Measurements from ENCODE around the gene PSMD8.
"Not testable (repeated sequence)": the region's sequence is repeated elsewhere in the genome, so short reads cannot be mapped to it uniquely, and the experiment has no call there.

PSMD8 gene

DNA sequence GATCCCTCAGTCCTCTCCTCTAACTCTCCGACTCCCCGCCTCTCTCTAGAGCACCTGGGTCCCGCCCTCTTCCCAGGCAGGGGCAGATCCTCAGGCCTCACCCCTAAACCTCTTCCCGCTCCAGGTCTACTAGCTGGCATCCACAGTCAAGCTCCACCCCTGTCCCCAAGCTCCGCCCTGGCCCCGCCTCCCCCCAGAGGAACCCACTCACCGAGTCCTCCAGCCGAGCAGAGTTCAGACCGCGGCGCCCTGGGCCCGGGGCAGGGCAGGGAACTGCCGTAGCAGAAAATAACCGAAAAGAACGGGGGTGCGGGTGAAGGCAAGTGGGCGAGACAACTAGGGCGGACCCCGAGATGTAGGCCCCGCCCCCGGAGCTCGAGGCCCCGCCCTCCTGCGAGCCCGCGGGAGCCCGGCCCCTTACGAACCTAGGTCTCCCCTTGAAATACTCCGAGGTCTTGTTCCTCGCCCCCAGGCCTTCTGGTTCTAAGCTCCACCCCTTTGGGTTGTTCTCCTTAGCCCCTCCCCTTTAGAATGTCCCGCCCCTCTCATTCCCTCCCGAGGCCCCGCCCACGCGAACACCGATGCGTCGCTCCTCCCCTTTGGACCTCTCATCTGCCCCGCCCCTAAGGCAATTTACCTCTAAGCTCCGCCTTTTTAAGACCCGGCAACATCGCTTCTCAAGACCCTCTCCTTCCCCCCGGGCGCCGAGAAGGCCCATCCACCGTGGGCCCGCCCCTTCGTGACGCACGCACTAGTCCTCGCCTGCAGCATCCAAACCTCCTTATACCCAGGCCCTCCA is 13.4 kb downstream of the PSMD8 start, which contains the start of gene GGN:
Gene GGN (minus strand): TSS at position 485 of the 799 bp plus-strand sequence. CDS start 773 bp downstream, outside the sequence.
- DNase-seq, result peak; percentile 70

DNA sequence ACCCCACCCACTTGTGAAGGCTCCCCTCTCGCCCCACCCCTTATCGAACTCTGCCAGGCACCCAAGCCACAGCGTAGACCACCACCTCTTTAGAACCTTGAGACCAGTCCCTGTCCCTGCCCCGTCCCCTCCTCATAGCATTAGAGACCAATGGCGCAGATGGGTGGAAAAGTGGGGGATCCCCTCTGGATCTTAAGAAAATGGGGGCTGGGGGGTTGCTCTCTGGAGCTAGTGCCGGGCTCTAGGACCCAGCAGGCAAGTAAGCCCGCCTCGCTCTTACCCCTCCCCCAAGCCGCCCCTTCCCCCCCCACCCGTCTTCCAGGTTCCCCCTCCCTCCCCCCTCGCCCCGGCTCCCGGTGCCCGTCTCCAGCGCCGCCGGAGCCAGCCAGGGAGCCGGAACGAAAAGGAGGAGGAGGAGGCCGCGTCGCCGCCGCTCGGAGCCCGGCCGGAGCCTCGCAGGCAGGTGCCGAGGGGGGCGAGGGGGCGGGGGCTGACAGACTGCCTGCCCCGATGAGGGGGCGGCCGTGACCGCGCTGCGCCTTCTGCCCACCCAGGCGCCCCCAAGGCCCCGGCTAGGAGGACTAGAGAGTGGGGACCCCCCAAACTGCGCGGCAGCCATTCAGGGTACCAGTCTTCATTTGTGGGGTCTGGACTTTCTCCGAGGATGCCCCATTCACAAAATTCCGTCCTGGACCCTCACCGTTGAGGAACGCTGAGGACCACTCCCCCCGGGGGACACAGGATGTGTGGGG is 14.2 kb downstream of the PSMD8 start, which contains the start of gene SPRED3:
Gene SPRED3 (plus strand): TSS at position 349 of the 752 bp plus-strand sequence. CDS start 1,606 bp downstream, outside the sequence.
- no peak for DNase-seq

DNA sequence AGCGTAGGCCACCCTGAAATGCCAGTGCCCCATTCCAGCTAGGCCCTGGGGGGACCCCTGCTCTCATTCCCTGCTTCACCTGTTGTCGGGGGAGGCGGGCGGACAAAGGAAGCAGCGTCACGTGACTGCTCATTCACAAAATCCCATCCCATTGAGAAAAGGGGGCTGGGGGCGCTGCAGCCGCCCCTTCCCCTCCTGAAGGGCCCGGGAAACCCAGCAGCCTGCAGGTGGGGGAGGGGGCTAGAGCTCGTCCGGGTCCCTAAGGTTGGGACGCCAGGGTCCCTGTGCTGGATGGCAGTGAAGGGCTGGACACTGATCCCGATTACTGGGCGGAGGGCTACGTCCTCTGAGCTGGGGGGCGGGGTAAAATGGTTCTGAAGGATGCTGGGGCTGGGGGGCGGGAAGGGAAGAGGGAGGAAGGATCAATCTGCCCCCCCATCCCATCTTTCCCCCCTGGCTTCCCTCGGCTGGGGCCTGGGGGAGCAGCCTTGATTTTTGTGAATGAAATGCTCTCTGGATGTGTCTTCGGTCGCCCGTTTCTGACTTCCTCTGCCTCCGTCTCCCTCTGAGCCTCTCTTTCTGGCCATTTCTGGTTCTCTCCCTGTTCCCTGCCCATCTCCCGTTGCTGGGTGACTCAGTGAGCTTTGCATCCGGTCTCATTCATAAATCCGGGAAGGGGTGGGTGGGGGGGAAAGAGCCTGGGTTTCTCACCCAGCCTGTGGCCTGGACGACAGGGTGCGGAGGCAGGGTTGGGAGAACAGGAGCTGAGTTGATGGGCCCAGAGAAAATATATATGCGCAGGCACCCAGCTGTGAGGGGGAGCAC is 14.9 kb downstream of the PSMD8 start:
- DNase-seq, result no peak

GRCh38 chr19:38389957-38390924 is 15.9 kb downstream of the PSMD8 start:
- no peak for DNase-seq

DNA sequence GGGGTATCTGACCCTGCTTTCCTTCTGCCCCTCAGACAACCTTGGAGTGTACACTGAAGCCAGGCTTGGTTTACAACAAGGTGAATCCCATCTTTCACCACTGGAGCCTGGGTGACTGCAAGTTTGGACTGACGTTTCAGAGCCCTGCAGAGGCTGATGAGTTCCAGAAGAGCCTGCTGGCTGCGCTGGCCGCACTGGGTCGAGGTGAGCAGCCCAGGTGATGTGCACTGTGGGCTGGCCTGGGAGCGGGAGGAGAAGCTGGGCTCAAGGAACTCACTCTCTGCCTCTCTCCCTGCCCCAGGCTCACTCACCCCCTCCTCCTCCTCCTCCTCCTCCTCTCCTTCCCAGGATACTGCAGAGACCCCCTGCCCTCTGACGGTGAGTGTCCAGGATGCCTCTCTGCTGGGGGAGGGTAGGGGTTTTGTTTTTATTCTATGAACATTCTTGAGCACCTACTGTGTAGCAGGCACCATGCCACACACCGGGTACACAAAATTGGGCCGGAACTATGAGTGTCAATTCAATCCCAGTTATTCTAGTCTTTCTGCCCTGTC is 17.6 kb downstream of the PSMD8 start:
- DNase-seq, result no peak

- DNase-seq, result no peak
These were observed 18.4 kb downstream of the PSMD8 start for GRCh38 chr19:38392707-38393308.

- DNase-seq, result peak; percentile 44
These were observed 20.1 kb downstream of the PSMD8 start for GRCh38 chr19:38394488-38394887.

DNA sequence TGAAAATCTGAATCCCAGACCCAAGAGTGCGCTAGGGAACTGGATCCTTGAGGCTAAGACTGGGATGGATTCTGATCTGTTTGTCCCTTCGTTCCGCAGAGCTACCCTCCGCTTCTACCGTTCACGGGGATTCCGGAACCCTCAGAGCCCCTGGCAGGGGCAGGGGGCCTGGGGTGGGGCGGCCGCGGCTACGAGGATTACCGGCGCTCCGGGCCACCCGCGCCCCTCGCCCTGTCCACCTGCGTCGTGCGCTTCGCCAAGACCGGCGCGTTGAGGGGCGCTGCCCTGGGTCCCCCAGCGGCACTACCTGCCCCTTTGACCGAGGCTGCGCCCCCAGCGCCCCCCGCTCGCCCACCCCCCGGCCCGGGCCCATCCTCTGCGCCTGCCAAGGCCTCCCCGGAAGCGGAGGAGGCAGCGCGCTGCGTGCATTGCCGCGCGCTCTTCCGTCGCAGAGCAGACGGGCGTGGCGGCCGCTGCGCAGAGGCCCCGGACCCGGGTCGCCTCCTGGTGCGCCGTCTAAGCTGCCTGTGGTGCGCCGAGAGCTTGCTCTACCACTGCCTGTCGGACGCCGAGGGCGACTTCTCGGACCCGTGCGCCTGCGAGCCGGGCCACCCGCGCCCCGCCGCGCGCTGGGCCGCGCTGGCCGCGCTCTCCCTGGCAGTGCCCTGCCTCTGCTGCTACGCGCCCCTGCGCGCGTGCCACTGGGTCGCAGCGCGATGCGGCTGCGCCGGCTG is 21.2 kb downstream of the PSMD8 start:
- no peak for DNase-seq

GRCh38 chr19:38399081-38399480 is 24.7 kb downstream of the PSMD8 start:
- DNase-seq, result no peak

DNA sequence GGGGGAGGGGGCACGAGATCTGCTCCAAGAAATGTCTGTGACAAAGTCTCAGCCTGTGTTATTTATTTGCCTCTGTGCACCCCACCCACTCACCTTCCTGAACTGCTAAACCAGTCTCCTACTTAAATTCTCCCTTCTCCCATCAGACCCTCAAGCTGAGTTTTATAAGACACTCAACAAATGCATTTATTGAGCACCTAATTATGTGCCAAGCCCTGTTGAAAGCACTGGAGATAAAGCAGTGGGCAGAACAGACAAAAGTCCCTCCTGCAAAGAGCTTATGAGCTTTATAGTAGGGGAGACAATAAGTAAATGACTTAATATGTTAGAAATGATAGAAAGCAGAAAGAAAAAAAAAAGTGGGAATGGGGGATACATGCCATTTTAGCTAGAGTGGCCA is 25.2 kb downstream of the PSMD8 start:
- DNase-seq, result no peak

DNA sequence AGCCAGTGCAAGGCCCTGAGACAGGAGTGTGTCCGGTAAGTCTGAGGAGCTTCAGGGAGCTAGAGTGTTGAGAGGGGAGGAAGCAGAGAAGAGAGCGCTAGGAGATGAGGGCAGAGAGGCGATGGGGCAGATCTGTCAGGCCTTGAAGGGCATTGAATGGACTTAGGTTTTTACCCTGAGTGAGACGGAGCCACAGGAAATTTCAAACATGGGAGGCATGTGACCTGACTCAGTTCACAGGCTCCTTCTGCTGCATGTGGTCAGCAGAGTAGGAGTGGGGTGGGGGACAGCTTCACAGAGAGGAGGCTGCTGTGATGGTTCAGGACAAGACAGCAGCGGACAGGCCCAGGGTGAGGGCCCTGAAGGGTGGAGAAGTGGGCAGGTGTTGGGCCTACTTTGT is 26.0 kb downstream of the PSMD8 start:
- no peak for DNase-seq

DNA sequence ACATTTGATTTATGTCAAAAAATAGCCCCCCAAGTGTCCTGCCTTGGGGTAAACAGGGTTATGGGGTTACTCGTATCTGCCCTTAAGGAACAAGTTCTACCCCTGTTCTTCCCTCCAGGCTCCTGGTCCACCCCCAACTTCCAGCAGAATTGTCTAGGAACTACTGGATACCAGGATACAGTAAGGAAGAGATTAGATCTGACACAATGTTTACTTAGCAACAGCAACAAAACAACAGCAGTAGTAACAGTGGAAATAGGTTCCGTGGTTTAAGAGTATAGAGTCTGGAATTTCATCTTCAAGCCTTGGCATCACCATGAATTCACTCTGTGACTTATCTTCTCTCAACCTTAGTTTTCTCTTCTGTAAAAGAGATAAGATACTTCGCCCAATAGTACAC is 26.8 kb downstream of the PSMD8 start:
- no peak for DNase-seq

DNA sequence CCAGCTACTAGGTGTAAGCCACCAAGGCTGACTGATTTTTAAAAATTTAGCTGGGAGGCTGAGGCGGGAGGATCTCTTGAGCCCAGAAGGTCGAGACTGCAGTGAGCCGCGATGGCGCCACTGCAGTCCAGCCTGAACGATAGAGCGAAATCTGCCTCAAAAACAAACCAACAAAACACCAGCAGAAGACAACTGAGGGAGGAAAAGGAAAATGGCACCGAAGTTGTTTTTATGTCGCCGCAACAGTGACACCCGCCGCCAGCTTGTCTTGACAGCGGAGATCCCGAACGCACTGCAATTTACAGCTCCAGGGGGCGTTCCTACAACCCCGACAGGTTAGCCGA is 28.2 kb downstream of the PSMD8 start:
- DNase-seq, result no peak

DNA sequence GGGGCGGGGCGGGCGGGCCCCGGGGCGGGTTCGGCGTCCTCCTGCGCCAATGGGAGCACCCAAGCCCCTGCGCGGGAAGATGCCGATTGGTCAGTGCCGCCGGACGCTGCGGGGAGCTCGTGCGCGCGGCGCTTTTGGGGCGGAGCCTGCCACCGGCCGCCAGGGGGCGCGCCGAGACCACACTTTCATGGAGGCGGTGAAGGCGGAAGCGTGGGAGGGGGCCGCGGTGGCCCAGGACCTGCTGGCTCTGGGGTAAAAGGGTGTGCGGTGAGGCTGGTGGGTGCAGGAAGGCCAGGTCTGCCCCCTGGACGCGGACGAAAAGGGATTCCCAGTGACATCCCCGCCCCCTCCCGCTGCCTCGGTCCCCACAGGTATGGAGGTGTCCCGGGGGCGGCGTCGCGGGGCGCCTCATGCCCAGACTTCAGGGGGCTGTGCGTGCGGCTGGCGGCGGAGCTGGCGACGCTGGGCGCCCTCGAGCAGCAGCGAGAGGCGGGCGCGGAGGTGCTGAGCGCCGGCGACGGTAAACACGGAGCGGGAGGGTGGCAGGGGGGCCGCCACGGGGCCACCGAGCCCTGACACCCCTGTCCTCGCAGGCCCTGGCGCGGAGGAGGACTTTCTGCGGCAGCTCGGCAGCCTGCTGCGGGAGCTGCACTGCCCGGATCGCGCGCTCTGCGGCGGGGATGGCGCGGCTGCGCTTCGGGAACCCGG is 28.8 kb downstream of the PSMD8 start, which contains the start of gene FAM98C:
Gene FAM98C (plus strand): TSS at position 127 of the 708 bp plus-strand sequence. CDS start 61 bp downstream, at position 188.
- DNase-seq, result peak; percentile 96

DNA sequence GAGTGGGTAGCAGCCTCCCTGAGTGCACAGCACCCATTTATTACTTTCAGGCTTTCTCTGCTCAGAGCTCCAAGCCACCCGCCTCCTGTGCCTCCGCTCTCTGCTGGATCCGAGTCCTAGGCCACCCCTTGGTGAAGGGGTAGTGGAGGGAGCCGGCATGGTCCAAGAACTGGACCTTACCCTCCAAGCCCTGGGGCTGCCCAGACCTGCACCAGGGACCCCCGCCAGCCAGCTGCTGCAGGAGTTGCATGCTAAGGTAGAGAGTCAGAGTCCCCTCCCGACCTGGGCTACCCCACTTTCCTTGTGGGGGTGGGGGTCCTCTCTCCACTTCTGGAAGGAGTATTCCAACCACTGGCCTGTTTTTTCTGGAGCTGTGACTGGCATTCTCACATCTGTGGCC is 30.5 kb downstream of the PSMD8 start:
- no peak for DNase-seq

- no peak for DNase-seq
These were observed 30.9 kb downstream of the PSMD8 start for GRCh38 chr19:38405276-38405675.

DNA sequence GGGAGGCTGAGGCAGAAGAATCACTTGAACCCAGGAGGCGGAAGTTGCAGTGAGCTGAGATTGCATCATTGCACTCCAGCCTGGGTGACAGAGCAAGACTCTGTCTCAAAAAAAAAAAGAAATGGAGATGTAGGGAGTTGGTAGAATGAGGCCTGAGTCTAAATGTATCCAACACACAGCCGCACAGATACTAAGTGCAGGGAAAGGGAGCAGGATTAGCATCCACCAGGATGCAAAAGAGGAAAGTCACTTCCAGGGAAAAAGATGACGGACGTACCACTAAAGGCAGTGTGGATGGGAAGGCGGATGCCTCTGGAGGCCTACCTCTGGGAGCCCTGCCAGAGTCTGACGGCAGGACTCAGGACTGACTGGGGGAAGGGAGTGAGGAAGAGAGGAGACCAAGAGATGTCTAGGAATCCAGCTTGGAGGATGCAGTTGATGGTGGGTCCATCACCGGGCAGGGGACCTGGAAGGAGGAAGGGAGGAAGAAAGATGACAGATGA is 35.3 kb downstream of the PSMD8 start:
- no peak for DNase-seq

DNA sequence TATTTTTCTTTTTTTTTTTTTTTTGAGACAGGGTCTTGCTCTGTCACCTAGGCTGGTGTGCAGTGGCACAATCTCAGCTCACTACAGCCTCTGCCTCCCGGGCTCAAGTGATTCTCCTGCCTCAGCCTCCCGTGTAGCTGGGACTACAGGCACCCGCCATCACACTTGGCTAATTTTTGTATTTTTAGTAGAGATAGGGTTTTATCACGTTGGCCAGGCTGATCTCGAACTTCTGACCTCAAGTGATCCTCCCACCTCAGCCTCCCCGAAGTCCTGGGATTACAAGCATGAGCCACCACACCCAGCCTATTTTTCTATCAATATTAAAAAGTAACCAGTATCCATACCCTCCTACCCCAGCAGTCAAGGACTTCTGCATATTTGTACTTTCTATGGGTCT is 36.0 kb downstream of the PSMD8 start:
- DNase-seq, result not testable (repeated sequence)

- no peak for DNase-seq
These were observed 36.8 kb downstream of the PSMD8 start for GRCh38 chr19:38411041-38411712.
